ENCODE results near the gene GSTK1. TPM values are rescaled to one million over a fixed set of nuclear protein-coding genes. Genes with fewer than 3 reads are reported as not detected.

The GSTK1 gene
- total RNA-seq, 4 donors from 2014 or later: 147 to 319 (median 220) TPM

- WGBS, 2 donors: 86 to 100% methylated on average over 2 of the region's 2 CpGs
- Histone ChIP-seq H3K9me3 (no peaks in the 10 kb centered on the region), H3K4me1 (no peaks in the 10 kb centered on the region), H3K27me3 (no peaks in the 10 kb centered on the region), H3K36me3 (no peaks in the 10 kb centered on the region), H3K27ac (no peak overlapping the region), H3K4me3 (replicated peaks in 1 of 3) (no peak overlapping the region)
- no peak for TF ChIP-seq POLR2A (IDR thresholded peaks at IDR 0.05)
- TF ChIP-seq, protein P1, sequence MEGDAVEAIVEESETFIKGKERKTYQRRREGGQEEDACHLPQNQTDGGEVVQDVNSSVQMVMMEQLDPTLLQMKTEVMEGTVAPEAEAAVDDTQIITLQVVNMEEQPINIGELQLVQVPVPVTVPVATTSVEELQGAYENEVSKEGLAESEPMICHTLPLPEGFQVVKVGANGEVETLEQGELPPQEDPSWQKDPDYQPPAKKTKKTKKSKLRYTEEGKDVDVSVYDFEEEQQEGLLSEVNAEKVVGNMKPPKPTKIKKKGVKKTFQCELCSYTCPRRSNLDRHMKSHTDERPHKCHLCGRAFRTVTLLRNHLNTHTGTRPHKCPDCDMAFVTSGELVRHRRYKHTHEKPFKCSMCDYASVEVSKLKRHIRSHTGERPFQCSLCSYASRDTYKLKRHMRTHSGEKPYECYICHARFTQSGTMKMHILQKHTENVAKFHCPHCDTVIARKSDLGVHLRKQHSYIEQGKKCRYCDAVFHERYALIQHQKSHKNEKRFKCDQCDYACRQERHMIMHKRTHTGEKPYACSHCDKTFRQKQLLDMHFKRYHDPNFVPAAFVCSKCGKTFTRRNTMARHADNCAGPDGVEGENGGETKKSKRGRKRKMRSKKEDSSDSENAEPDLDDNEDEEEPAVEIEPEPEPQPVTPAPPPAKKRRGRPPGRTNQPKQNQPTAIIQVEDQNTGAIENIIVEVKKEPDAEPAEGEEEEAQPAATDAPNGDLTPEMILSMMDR (IDR thresholded peaks at IDR 0.05): no peak
- intact Hi-C loops (cut with DNase I): loop anchor here (10.0 kb wide), 1 partner anchor 343 kb away; no protein-coding TSS in a partner anchor
- no peak for DNase-seq
Observed at GRCh38 chr7:143217806-143218205, 45.4 kb upstream of the GSTK1 start.

GRCh38 chr7:143221286-143221685 lies 42.0 kb upstream of the GSTK1 start:
- Histone ChIP-seq H3K27me3 (no peaks in the 10 kb centered on the region), H3K4me1 (no peaks in the 10 kb centered on the region), H3K9me3 (no peaks in the 10 kb centered on the region), H3K4me3 (replicated peaks in 1 of 3) (no peak overlapping the region), H3K36me3 (no peaks in the 10 kb centered on the region), H3K27ac (no peak overlapping the region)
- 74 to 81% methylated on average over 2 of the region's 2 CpGs for WGBS, 2 donors
- intact Hi-C loops (cut with DNase I): no loop called here
- DNase-seq: no peak
- TF ChIP-seq, protein P1 (IDR thresholded peaks at IDR 0.05): no peak
- no peak for TF ChIP-seq POLR2A (IDR thresholded peaks at IDR 0.05)

DNA sequence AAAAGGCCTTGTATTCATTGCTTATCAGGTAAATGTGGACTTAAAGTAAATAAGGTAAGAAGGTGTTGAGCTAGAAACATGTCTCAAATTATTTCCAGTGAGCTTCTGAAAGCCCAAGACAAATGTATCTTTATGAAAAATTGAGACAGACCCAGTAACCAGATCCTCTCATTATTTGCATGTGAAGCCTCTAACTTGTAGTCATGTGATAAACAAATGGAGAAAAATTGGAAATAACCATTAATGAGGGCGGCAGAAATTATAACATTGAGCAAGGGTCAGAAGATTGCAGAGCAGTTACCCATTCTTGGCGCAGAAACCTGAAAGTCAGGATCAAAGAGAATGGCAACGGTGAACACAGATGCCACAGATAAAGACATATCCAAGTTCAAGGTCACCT lies 41.5 kb upstream of the GSTK1 start, which contains the start of gene TAS2R40:
Gene TAS2R40 (plus strand): TSS at position 301 of the 400 bp plus-strand sequence. CDS start 42 bp downstream, at position 343.
- TF ChIP-seq POLR2A (IDR thresholded peaks at IDR 0.05): no peak
- H3K36me3 ChIP-seq: no peaks in the 10 kb centered on the region
- 93 to 94% methylated on average over 3 of the region's 3 CpGs for WGBS, 2 donors
- intact Hi-C loops (cut with DNase I): no loop called here
- H3K27ac ChIP-seq: no peak within 1 kb of the TSS
- no peak for DNase-seq
- H3K9me3 ChIP-seq: no peaks in the 10 kb centered on the region
- no peak within 1 kb of the TSS for H3K4me3 ChIP-seq (replicated peaks in 1 of 3)
- H3K27me3 ChIP-seq: no peaks in the 10 kb centered on the region
- no peaks in the 10 kb centered on the region for H3K4me1 ChIP-seq

GRCh38 chr7:143222782-143223181 lies 40.5 kb upstream of the GSTK1 start:
- Histone ChIP-seq H3K36me3 (no peaks in the 10 kb centered on the region), H3K4me1 (no peaks in the 10 kb centered on the region), H3K4me3 (replicated peaks in 1 of 3) (no peak overlapping the region), H3K9me3 (no peaks in the 10 kb centered on the region), H3K27me3 (no peaks in the 10 kb centered on the region), H3K27ac (no peak overlapping the region)
- no peak for TF ChIP-seq POLR2A (IDR thresholded peaks at IDR 0.05)
- TF ChIP-seq, protein P1 (IDR thresholded peaks at IDR 0.05): no peak
- intact Hi-C loops (cut with DNase I): no loop called here
- no peak for DNase-seq
- WGBS, 2 donors: 83 to 87% methylated on average over 7 of the region's 7 CpGs

GRCh38 chr7:143223784-143224183 lies 39.5 kb upstream of the GSTK1 start:
- Histone ChIP-seq H3K27me3 (no peaks in the 10 kb centered on the region), H3K36me3 (no peaks in the 10 kb centered on the region), H3K4me3 (replicated peaks in 1 of 3) (no peak overlapping the region), H3K27ac (no peak overlapping the region), H3K4me1 (no peaks in the 10 kb centered on the region), H3K9me3 (no peaks in the 10 kb centered on the region)
- DNase-seq: no peak
- WGBS, 2 donors: 81 to 86% methylated on average over 4 of the region's 4 CpGs
- TF ChIP-seq POLR2A (IDR thresholded peaks at IDR 0.05): no peak
- TF ChIP-seq, protein P1 (IDR thresholded peaks at IDR 0.05): no peak
- intact Hi-C loops (cut with DNase I): no loop called here

DNA sequence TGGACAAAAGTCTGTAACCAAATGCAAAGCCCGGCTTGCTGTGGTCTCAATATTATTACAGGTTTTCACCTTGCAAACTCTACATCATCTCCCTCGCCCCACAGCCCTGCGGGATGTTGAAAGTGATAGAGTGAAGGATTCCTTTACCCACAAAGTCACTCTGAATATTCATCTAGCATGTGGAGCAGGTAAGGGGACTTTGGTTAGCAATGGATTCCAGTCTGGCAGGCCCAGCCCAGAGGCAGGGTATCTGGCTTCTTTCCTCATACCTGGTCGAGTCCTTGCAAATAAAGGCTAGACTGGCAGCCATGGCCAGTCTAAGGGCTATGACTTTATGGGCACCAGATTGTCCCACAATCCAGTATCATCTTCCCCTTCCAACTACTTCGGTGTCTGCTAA lies 38.2 kb upstream of the GSTK1 start:
- no peaks in the 10 kb centered on the region for H3K4me1 ChIP-seq
- H3K27ac ChIP-seq: no peak overlapping the region
- H3K9me3 ChIP-seq: no peaks in the 10 kb centered on the region
- intact Hi-C loops (cut with DNase I): no loop called here
- DNase-seq: no peak
- no peak overlapping the region for H3K4me3 ChIP-seq (replicated peaks in 1 of 3)
- WGBS, 2 donors: 79 to 92% methylated on average over 5 of the region's 5 CpGs
- TF ChIP-seq, protein P1 (IDR thresholded peaks at IDR 0.05): no peak
- TF ChIP-seq POLR2A (IDR thresholded peaks at IDR 0.05): no peak
- H3K27me3 ChIP-seq: no peaks in the 10 kb centered on the region
- no peaks in the 10 kb centered on the region for H3K36me3 ChIP-seq

Measured in thyroid gland (tissue), 4 donors.